ENCODE measurements around the gene PRKN.

The PRKN gene

DNA sequence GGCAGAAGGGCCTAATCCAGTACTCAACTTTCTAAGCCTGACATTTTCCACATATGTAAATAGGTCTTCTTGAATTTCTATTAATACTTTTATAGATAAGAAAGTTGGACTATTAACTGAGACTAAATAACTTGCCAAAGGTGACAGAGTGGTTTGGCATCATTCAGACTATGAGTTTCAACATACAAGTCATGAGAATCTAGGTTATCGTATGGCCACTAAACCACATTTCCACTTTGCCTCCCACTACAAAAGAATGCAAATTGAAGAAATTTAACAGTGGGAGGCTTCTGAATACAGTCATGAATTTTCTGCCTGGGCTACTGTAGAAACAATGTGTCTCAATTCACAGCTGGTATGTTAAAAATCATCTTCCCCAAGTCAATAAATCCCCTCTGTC is 922.7 kb downstream of the PRKN start:
- DNase-seq (ENCODE audit: low read depth in 3 of 3), result no peak

DNA sequence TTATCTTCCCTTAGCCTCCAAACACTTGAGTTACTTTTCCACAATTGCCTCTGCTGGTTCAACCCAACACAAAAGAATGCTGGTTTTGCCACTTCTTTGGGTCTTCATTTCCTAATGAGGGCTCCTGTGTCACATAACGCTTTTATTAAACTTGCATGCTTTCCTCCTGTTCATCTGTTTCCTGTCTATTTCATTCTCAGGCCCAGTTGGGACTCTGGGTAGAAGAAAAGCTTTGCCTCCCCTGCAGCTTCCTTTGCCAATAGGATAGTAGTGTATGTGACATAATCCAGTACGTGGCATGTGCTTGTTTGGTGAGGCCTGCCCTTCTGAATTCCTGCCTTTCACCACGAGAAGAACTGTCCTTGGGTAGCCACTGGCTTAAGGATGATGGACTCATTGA is 924.4 kb downstream of the PRKN start:
- no peak for DNase-seq (ENCODE audit: low read depth in 3 of 3)

DNA sequence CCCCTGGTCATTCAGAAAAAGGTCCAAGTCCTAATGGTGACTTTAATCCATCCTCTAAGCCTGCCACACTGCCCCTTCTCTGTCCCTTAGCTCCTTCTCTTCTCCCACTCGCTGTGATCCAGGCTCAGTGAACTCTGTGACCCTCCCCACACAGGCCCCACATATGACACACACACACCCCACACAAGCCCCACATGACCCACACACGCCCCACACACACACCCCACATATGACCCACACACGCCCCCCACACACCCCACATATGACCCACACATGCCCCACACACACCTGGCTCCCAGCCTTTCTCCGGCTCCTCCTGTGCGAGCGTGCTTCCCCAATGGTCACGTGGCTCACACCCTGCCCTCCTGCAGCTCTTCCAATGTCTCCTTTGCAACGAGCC is 925.3 kb downstream of the PRKN start:
- no peak for DNase-seq (ENCODE audit: low read depth in 3 of 3)

DNA sequence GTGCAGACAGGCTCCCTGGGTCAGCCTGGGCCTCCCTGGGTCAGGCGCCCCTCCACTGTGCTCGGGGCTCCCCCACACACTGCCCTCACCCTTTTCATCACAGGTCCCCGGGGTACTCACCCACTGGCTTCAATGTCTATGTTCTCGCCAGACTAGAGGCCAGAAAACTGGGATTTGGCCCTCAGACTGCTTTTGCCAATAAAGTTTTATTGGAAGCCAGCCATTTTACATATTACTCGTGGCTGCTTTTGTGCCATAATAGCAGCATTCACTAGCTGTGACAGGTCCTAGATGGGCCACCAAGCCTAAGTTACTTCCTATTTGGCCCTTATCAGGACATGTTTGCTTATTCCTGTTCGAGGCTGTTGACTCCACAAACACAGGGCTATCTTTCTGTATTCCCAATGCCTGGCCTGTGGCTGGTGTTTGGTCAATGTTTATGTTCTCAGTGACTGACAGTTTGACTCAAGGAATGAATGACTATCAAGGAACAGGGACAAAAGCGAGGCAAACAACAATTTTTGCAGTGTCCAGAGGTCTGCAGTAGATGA is 928.6 kb downstream of the PRKN start:
- no peak for DNase-seq (ENCODE audit: low read depth in 3 of 3)

DNA sequence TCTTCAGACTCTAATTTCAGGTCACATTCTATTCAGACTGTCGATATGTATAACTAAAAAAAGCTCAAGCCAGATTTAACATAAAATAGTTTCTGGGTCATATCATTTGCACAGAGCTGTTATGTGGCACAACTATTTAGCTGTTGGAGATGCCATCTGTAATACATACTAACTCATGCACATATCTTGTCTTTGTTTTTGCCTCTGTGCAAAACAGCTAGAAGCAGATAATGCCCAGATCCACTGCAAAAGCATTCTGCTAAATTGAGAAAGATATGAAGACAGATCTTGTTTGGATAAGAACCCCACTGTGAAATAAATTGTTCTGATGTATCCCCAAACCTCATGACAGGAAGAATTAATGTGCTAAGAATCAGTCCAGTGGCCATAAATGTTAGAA is 930.9 kb downstream of the PRKN start:
- no peak for DNase-seq (ENCODE audit: low read depth in 3 of 3)

DNA sequence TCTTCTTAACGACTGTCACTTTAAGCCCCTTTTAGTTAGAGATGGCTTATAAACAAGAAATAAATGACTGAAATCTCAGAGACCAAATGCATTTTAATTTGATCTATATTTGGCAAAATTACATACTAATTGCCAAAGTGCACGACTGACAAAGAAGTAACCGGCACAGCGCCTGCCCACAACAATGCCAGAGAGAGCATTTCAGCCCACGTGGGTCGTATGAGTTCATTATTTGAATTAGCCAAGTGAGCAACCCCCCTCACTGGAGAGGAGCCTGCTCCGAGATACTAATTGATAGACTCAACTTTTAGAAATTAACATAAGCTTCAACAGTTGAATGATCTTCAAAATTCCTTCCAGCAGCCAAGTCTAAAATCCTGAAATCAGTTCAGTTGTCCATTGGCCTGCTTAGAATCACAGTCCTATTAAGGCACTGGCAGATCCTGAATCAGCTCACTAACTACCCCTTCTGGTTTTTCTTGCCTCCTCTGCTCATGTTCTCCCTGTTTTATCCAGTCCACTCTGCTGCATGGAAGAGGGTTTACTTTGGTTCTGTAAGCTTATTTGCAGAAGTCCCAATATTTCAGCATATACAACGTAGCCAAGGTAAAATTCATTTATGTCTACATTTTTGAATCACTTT is 934.6 kb downstream of the PRKN start:
- DNase-seq (ENCODE audit: low read depth in 3 of 3), result no peak

DNA sequence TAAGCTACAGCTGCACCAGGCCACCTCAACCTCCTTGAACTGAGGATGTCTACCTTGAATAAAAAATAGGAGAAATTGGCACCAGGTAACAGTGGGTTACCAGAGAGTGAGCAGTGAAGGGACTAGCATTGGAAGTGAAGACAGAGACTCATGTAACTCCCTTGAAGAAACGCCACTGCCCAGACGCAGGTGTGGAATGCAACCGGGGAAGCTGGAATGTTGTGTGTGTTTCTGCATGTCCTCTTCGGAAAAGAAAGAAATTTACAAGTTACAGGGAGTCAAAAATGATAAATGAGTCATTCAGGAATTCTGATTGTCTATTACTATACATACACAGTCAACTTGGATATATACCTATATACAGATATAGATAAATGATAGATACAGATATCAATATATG is 939.0 kb downstream of the PRKN start:
- DNase-seq (ENCODE audit: low read depth in 3 of 3), result no peak

DNA sequence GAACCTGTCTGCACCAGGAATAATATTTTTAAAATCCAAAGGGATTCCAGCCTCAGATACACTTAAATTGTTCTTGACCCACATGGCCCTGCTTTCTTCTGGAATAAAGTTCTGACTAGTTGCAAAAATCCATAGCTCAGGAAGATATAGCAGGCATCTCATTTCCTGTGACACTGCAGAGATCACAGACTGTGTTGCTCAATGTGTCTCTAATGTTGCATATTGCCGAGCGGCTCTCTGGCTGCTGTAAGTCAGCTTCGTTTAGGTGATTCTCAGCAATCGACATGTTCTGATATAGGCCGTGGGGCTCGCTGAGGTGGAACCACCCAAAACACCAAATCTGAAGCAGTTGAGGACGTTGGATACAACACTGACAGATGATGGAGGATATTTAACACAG is 955.4 kb downstream of the PRKN start:
- no peak for DNase-seq (ENCODE audit: low read depth in 3 of 3)

DNA sequence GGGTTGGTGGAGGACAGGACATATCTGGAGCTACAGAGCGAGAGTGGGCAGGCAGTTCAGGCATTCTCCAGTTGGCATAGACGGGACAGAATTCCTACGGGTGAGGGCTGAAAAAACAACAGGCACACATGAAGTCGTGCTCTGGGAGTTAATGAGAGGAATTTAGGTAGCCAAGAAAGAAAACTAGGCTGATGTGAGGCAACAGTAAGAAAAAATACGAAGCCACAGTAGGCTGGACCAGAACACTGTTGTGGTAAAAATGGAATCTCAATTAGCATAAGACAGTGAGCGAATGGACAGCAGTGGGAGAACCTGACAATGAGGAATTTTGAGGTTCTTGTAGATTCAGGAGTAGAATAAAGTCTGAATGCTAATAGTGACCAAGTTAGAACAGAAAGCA is 965.6 kb downstream of the PRKN start:
- no peak for DNase-seq (ENCODE audit: low read depth in 3 of 3)

DNA sequence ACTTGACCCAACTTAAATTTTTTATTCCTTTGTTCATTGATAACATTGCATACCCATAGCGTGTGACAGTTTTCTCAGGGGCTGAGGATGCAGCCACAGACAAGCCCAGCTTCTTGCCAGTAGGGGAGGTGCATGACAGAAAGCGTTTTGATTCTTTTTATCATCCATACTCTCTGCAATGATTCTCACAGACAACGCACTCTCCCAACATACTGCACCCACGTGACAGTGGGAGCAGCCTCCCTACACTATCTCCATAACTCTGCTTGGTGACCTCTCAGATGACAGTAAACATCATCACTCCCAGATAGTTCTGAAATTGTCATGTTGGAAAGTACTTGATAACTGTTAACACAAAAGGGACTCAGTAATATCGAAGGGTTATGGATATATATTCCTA is 972.5 kb downstream of the PRKN start:
- no peak for DNase-seq (ENCODE audit: low read depth in 3 of 3)

DNA sequence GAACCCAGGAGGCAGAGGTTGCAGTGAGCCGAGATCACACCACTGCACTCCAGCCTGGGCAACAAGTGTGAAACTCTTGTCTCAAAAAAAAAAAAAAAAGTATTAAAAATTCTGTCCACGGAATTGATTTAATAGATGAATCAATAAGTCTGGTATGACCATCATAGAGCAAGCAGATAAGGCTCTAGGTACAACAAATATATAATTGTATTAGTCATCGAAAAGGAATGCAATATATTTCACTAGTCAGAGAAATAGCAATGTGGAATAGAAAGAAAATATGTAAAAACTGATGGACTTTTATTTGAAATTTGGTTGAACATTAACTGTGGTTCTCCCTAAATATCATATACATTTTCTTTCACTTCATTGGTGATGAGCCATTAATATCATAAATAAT is 976.9 kb downstream of the PRKN start:
- DNase-seq (ENCODE audit: low read depth in 3 of 3), result no peak

DNA sequence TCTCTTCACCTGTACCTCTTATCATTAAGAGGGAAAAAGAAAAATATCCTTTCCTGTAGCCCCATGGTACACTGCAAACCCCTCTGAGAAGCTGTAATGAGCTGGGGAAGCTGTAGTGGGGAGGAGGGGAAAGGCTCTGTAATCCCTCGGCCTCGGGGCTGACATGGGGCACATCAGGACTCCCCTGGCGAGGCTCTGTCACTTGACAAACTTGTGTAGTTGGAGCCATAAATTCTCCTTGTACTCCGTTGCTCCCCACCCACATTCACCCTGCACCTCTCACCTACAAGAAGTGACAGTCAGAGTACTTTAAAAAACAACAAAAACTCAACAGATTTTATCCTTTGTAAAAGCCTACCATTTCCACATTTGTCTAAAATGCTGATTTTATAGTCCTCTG is 978.0 kb downstream of the PRKN start:
- no peak for DNase-seq (ENCODE audit: low read depth in 3 of 3)

DNA sequence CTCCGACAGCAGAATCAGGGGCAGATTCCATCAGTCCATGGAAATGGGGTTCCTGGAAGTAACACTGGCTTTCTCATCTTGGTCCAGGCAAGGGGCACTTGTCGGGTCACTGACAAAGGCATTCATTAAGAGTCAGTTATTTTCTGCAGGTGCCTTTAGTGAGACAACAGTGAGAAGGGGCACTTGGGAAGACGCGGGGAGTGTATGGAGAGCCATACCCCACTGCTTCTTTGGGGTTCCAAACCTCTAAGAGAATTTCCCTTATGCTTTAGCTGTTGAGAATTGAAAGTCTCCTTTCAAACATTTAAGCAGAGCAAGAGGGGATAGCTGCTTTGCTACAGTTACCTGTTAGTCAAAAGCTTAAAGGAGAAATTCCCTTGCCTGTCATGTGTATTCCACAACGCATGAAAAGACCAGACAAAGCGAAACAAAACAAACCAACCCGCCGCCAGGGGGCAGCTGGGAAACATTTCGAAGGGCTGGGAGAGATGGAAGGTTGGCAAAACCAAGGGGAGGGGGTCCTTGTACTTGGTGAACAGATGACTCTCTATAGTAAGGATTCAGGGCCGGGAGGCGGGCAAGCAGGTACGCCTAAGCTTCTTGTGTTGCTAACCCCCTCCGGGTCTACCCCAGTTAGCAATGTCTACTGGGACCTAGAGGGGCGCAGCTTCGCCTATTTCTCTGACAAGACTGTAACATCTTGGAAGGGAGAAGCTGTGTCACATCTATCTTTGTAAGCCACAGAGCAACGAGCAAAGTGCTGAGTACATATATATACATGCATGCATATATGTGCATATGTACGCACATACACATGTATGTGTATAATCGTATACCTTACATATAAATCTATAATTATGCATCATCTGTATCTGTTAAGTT is 978.8 kb downstream of the PRKN start:
- no peak for DNase-seq (ENCODE audit: low read depth in 3 of 3)

DNA sequence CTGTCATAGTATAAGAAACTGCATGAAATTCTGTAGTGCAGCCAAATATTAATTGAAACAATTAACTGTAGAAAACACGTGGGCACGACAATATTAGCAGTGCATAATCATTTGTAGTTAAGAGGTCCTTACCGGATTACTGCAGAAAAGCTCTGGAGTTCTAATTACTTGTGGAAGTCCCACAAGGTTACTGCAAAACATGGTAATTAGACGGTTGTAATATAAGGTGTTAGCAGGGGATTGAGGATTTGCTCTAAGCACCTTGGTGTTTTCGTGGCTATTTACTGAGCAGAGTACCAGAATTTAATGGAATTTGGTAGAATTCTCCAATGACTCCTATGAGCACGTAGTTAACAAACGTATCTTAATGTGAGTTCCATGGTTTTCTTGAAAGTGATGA is 980.1 kb downstream of the PRKN start:
- no peak for DNase-seq (ENCODE audit: low read depth in 3 of 3)

DNA sequence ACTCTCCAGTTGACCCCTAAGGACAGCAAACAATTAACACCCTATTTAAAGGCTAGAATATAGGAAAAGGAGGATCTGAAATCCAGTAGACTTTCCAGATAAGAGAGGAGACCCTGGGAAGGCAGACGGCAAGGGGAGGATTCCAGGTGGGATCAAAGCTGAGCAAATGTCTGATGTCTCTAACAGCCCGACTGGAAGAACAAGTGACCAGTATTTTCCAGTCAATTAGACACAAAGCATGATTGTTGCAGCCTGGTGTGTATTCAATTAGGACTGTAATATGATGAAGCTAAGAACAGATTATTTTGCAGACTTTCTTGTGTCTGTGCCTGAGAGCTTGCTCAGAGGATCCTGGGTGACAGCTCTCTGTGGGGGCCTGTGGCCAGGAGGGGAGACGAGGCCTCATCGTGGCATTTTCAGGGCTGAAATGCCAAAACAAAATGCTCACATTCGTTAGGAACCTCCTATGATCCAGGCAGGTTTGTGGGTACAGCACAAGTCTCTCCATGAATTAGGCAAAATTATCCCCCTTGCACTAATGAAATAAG is 981.9 kb downstream of the PRKN start:
- no peak for DNase-seq (ENCODE audit: low read depth in 3 of 3)

DNA sequence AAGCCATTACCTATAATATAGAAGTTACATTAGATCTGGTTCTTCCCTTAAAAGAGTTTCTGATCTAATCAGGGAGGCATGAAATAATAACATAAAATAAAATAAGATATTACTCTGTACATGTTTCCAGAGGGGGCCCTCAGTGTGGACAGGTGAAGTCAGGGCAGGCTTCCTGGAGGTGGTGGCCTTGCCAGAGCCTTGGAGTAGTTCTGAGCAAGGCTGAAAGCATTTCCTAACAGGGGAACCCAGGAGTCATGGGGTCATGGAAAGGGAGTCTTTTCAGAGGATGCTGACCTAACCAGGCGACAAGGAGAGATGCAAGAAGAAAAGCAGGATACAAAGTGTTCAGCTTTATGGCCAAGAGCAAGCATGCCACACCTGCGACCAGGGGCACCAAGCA is 982.4 kb downstream of the PRKN start:
- no peak for DNase-seq (ENCODE audit: low read depth in 3 of 3)

DNA sequence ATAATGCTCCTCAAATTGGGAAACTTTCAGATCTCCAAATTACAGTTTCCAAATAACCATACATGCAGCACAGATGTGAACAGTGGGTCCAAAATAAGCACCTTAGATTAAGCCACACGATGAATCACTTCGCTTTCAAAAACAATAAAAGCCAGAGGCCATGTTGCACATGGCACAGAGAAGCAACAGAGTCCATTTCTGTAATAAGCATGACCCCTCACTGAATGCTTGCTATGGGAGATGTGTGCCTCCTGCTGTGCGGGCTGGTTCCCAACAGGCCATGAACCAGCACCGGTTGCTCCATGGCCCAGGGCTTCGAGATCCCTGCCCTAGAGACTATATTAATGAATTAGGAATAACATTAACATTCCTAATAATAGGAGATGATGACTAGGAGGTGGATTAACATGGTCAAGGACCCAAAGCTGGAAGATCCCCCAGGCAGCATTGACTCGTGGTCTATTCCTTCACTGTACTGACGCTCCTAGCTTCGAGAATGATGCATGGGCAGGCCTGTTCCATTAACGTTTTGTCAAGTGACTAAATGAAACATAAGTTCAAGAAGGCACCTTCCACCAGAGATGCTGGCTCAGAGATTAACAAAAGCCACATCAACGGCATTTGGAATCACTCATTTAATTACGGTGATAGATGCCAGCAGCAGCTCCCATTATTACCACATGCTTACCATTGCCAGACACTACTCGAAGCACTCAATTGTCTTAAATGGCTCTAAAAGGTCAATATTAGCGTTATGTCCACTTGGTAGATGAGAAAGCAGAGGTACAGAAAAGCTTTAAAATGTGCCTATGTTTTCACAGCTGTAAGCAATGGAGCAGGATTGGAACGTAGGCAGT is 983.1 kb downstream of the PRKN start:
- no peak for DNase-seq (ENCODE audit: low read depth in 3 of 3)

DNA sequence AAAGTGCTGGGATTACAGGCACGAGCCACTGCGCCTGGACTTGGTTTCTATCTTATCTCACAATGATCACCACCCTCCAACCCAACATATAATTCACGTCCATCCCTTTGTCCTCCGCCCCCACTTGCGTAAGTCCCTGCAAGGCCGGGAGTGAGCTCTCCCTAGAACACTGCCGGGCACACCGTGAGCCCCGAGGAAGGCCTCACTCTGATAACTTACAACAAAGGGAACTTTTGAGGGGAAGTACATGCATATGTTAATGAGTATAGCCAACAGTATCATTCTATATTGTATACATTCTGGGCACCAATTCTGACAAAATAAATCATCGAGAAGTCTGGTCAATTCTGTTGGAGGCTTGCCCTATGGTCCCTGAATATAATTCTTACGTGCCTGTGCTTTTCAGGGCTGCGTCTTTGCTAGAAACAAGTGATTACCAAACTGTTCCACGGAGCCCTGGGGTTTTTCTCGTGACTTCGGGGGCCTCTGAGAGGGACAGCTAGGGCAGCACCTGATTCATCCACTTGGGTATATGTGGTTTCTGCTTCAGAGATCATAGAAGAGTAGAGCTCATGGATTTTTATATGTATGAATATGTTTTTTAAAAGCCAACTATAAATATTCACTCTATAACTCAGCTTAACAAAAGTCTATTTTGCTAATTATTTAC is 983.9 kb downstream of the PRKN start:
- DNase-seq (ENCODE audit: low read depth in 3 of 3), result no peak

DNA sequence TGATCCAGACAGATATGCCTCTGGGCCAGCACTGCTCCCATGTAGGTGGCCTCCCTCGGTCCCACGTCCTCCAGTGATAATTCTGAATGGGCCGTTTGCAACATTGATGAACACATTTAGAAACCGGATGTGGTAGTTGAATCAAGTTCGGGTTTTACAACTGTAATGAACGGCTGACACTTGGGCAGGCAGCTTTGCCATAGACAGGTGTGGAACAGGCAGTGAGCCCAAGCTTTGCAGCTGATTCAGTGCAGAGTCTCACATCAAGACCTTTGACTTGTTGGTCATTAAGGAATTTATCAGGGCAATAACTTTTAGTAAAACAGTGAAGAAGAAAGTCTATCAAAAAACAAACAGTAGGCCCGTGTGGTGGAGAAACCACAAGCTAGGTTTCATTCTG is 987.1 kb downstream of the PRKN start:
- no peak for DNase-seq (ENCODE audit: low read depth in 3 of 3)

DNA sequence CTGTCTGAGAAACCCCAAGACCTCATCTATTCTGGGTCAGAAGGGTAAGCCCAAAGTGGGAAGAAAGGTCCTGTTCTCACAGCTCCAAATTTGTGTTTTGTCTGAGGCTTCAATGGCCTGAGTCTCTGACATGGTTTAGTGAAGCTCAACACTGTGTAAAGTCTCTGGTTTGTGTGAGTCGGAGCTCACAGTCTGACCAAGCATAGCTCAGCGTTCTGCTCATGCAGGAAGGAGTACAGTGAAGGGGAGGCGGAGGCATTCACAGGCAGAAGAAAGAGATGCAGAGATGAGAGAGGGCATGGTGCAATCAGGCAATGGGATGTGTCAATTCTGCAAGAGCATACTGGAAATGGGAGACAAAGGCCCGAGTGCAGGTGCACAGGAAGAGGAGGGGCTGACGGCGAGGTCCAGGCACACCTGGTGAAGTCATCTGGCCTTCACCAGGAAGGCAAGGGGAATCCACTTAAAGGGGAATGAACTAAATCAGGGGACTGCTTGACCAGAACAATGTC is 990.7 kb downstream of the PRKN start:
- DNase-seq (ENCODE audit: low read depth in 3 of 3), result no peak

DNA sequence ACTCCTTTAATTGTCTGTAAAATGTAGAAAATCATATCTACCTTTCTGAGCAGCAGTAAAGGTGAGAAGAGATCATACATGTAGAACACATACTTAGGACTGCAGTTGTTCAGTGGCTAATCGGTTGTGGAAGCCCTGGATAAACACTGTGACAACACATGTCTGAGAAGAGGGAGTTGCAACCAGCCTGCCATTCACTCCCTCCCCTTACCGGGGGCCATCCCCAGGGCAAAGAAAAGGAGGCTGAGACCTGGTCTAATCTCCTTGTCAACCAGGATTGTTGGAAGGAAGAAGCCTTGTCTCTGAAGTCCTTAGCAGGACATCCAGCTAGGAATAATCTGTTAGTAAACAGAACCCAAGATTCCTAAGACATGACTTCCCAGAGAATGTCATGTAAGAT is 991.2 kb downstream of the PRKN start:
- no peak for DNase-seq (ENCODE audit: low read depth in 3 of 3)
